ENCODE measurements around the gene TOMM70. TPM values are rescaled to one million over a fixed set of nuclear protein-coding genes. Genes with fewer than 3 reads are reported as not detected.

Gene TOMM70
- total and polyA plus RNA-seq, 10 of the 15 experiments (the other 5 are each of a cell fraction or from before 2014, with no cell fraction given), result 12.7 to 64.1 (median 41.3) TPM

DNA sequence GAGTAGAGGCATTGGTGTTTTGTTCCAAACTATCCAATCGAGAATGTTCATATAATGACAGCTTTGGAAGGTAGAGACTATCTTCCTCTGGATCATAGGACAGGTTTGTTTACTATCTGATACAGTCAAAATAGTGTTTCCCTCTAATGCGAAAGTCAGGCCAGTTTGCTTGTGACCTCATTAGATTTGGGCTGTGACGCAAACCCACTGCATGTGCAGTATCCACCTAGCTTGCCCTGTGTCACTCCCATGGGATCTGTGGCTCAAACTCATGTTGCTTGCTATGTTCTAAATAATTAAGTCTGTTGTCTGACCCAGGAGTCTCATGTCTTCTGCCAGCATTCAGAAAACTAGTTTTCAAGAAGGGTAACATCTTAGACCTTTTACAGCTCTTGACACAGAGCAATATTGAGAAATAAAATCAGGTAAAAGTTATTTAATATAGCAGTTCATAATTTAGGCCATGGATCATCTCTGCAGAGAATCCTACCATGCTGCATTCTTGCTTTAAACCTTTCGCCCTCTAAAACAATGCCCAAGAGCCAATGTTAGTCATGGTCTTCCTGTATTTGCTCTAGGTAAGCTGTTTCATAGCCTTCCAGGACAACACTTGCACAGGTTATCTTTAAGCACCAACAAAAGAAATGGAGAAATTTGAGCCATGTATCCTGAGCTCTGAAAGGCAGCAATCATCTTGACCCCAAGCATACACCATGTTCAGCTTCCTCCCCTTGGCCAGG, 40.0 kb downstream of the TOMM70 start:
- no peak overlapping the region for H3K4me3 ChIP-seq
- in situ Hi-C loops (cut with MboI) (no loop called here), intact Hi-C loops (cut with micrococcal nuclease; ENCODE audit: unreplicated experiment) (no loop called here)
- WGBS (ENCODE audit: insufficient coverage, insufficient replicate concordance, low lambda C conversion rate, missing lambda C conversion rate), result 97% methylated on average over 4 of the region's 4 CpGs
- ChIA-PET RAD21 (ENCODE audit: unreplicated experiment) (interaction anchor here (1.1 kb wide), 1 partner anchor 229 kb away, joined by 3 read pairs; no protein-coding TSS in a partner anchor), CTCF (interaction anchor here (0.8 to 1.1 kb wide), 2 partner anchors 12 to 15 kb away, joined by 3 to 4 read pairs; no protein-coding TSS in a partner anchor), POLR2A (interaction anchor here (1.0 to 1.2 kb wide), 2 partner anchors 12 to 17 kb away, joined by 4 to 5 read pairs; no protein-coding TSS in a partner anchor), SMC1A (ENCODE audit: uncharacterized antibody, unreplicated experiment) (interaction anchor here (1.2 to 2.3 kb wide), 4 partner anchors 25 to 43 kb away, joined by 3 to 8 read pairs (median 4); no protein-coding TSS in a partner anchor)
- H3K4me2 ChIP-seq (ENCODE audit: control insufficient read depth, insufficient read depth), result no peak overlapping the region
- no peaks in the 10 kb centered on the region for H3K79me2 ChIP-seq (ENCODE audit: control insufficient read depth, insufficient read depth, low read length)
- no TSS peak for BruUV-seq (replicated peaks)
- no peak for ATAC-seq
- no peak overlapping the region for H2AFZ ChIP-seq (ENCODE audit: control insufficient read depth, low read depth, low read length)
- no peak overlapping the region for H3K27ac ChIP-seq (ENCODE audit: control insufficient read depth, insufficient read depth)
- no peaks in the 10 kb centered on the region for H3K27me3 ChIP-seq (replicated peaks in 1 of 2; ENCODE audit: control insufficient read depth in 2 of 2, insufficient read depth in 2 of 2, low read length in 1 of 2)
- FAIRE-seq, result no peak
- H3K4me1 ChIP-seq (ENCODE audit: control insufficient read depth, insufficient read depth, low read length), result no peaks in the 10 kb centered on the region
- no peak for DNase-seq (ENCODE audit: low read depth, low spot score)
- no peaks in the 10 kb centered on the region for H3K9me3 ChIP-seq (replicated peaks; ENCODE audit: control insufficient read depth, insufficient read depth, low read length)
- H3K36me3 ChIP-seq (ENCODE audit: control insufficient read depth in 2 of 2, insufficient read depth in 2 of 2, low read length in 1 of 2), result peaks cover 0 to 26% of the 10 kb centered on the region in 2 experiments; a peak in 3 of 4 replicates
- H3K9ac ChIP-seq (ENCODE audit: control insufficient read depth, insufficient read depth, low read length), result no peak overlapping the region
- H4K20me1 ChIP-seq (ENCODE audit: control insufficient read depth, insufficient read depth), result no peaks in the 10 kb centered on the region
- TF ChIP-seq E2F4 (IDR thresholded peaks at IDR 0.05; ENCODE audit: low read depth, low read length) (no peak), MXI1 (IDR thresholded peaks at IDR 0.05; ENCODE audit: low read depth, low read length) (no peak), PKNOX1 (IDR thresholded peaks at IDR 0.05) (no peak), JUND (IDR thresholded peaks at IDR 0.05; ENCODE audit: low read depth, low read length) (no peak), SPI1 (IDR thresholded peaks at IDR 0.05; ENCODE audit: borderline replicate concordance, insufficient read depth, low read depth, low read length) (no peak), POLR2AphosphoS5 (IDR thresholded peaks at IDR 0.05; ENCODE audit: low read length) (no peak), RAD21 (IDR thresholded peaks at IDR 0.05; ENCODE audit: insufficient read depth, low read depth, low read length) (no peak), CUX1 (IDR thresholded peaks at IDR 0.05; ENCODE audit: insufficient replicate concordance, low read depth, low read length) (no peak), SMAD5 (IDR thresholded peaks at IDR 0.05; ENCODE audit: low read depth) (no peak), RBBP5 (conservative IDR thresholded peaks at IDR 0.05) (no peak), DPF2 (IDR thresholded peaks at IDR 0.05) (no peak), SIN3A (IDR thresholded peaks at IDR 0.05; ENCODE audit: low read depth, low read length) (no peak), EP300 (IDR thresholded peaks at IDR 0.05; ENCODE audit: borderline replicate concordance in 1 of 2, control insufficient read depth in 1 of 2, low read depth in 2 of 2, low read length in 2 of 2) (no peak), NFIC (IDR thresholded peaks at IDR 0.05; ENCODE audit: low read depth, low read length) (no peak)
